HFFc6 (cell line): ENCODE measurements around the gene PLVAP. TPM values are rescaled to one million over a fixed set of nuclear protein-coding genes. Genes with fewer than 3 reads are reported as not detected.

Source experiments
- DNase-seq: peaks from one replicate; pipeline ENCODE4 v3.0.0-alpha.2; 2018
- H3K27ac Mint-ChIP-seq: 2 replicates; pipeline ENCODE4 v1.8.0; 2020; ENCODE audit warnings: mild to moderate bottlenecking, mixed read lengths
- H3K27me3 Mint-ChIP-seq: 2 replicates; pipeline ENCODE4 v1.8.0; 2021; ENCODE audit warnings: mild to moderate bottlenecking, moderate library complexity, mixed read lengths; ENCODE audit not compliant: insufficient read depth
- H3K36me3 Mint-ChIP-seq: 2 replicates; pipeline ENCODE4 v1.8.0; 2021; ENCODE audit warnings: low read depth, mixed read lengths
- H3K4me1 Mint-ChIP-seq: 2 replicates; pipeline ENCODE4 v1.8.0; 2020; ENCODE audit warnings: low read depth, mixed read lengths
- H3K4me3 Mint-ChIP-seq: 2 replicates; pipeline ENCODE4 v1.8.0; 2020; ENCODE audit warnings: mild to moderate bottlenecking, moderate library complexity, mixed read lengths
- H3K9me3 Mint-ChIP-seq: 2 replicates; pipeline ENCODE4 v1.8.0; 2020; ENCODE audit warnings: mild to moderate bottlenecking, mixed read lengths
- total RNA-seq, 6 experiments: library from RNA; stranded (reverse); fragmentation: NEBNext Ultra II Directional; extraction: Animal tissue kit (Norgen Biotek cat#: 25700); gene quantifications; 2 replicates in 1 of 6; 3 replicates in 5 of 6; pipeline ENCODE4 v1.2.3, GENCODE V29; 2021
- TF ChIP-seq, protein P1 (sequence below): fragments of 200-600 bp; sonication (generic); IDR thresholded peaks from 2 replicates; pipeline ENCODE4 v1.5.0; 2021; ENCODE audit warnings: antibody characterized with exemption, mild to moderate bottlenecking

The PLVAP gene
- total RNA-seq, 6 experiments from 2014 or later: not detected

DNA sequence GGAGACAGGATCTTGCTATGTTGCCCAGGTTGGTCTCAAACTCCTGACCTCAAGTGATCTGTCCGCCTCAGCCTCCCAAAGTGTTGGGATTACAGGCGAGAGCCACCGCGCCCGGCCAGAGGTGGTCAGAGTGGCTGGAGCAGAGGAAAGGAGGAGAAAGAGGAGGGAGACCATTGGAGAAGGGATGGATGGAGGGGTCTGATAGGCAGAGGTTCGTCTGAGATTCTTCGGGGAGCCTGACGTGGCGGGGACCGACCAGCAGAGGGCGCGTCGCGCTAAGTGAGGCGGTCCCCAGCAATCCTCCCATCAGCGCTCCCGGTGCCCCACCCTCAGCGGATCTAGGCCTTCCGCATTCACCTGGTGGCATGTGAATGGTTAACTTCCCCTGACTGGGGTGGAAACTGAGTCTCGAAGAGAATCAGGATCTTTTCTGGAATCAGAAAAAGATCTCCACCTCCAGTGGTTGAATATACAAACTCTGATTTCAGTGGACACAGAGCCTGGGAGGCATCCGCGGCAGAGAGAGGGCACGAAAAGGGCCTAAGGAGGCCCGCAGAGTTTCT, 31.0 kb downstream of the PLVAP start:
- Mint-ChIP-seq H3K36me3 (no peaks in the 10 kb centered on the region), H3K27ac (0 out of 2 replicates have a peak overlapping the region, but pooled peaks have one; percentile 20), H3K4me3 (no peak overlapping the region), H3K4me1 (peaks cover 13% of the 10 kb centered on the region), H3K27me3 (peaks cover 3% of the 10 kb centered on the region), H3K9me3 (no peaks in the 10 kb centered on the region)
- TF ChIP-seq, protein P1, sequence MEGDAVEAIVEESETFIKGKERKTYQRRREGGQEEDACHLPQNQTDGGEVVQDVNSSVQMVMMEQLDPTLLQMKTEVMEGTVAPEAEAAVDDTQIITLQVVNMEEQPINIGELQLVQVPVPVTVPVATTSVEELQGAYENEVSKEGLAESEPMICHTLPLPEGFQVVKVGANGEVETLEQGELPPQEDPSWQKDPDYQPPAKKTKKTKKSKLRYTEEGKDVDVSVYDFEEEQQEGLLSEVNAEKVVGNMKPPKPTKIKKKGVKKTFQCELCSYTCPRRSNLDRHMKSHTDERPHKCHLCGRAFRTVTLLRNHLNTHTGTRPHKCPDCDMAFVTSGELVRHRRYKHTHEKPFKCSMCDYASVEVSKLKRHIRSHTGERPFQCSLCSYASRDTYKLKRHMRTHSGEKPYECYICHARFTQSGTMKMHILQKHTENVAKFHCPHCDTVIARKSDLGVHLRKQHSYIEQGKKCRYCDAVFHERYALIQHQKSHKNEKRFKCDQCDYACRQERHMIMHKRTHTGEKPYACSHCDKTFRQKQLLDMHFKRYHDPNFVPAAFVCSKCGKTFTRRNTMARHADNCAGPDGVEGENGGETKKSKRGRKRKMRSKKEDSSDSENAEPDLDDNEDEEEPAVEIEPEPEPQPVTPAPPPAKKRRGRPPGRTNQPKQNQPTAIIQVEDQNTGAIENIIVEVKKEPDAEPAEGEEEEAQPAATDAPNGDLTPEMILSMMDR: peak; percentile 97
- DNase-seq: peak; percentile 38

DNA sequence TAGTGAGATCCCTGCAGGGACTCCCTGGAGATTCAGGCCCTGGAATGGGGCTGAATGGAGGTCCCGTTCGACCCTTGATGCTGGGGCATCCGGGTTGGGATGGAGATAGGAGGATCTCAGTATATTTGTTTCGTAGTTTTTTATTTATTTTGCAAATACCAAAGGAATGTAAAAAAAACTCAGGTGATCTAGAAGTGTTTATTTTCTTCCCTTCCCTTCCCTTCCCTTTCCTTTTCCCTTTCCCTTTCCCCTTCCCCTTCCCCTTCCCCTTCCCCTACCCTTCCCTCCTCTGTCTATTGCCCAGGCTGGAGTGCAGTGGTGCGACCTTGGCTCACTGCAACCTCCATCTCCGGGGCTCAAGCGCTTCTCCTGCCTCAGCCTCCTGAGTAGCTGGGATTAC, 35.3 kb downstream of the PLVAP start:
- H3K36me3 Mint-ChIP-seq: no peaks in the 10 kb centered on the region
- no peaks in the 10 kb centered on the region; the same call in 1 of the 2 replicates for H3K27me3 Mint-ChIP-seq
- TF ChIP-seq, protein P1: no peak
- DNase-seq: no peak
- H3K4me1 Mint-ChIP-seq: no peaks in the 10 kb centered on the region
- no peak overlapping the region for H3K4me3 Mint-ChIP-seq
- H3K9me3 Mint-ChIP-seq: no peaks in the 10 kb centered on the region
- H3K27ac Mint-ChIP-seq: no peak overlapping the region

DNA sequence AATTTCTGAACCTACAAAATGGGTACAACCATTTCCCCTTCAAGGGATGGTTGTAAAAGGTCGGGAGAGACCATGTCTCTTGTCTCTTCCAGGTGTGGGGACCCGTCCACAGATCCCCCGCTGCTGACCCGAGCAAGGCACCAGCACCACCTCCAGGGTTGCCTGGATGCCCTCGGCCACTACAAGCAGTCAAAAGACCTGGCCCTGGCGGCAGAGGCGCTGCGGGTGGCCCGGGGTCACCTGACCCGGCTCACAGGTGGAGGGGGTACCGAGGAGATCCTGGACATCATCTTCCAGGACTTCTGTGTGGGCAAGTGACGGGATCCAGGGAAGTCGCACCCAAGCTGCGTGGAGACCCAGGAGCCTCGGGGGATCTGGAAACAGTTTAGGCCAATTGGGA, 35.8 kb downstream of the PLVAP start:
- no peaks in the 10 kb centered on the region for H3K4me1 Mint-ChIP-seq
- DNase-seq: no peak
- TF ChIP-seq, protein P1: no peak
- H3K9me3 Mint-ChIP-seq: no peaks in the 10 kb centered on the region
- H3K27ac Mint-ChIP-seq: no peak overlapping the region
- no peaks in the 10 kb centered on the region for H3K36me3 Mint-ChIP-seq
- no peak overlapping the region for H3K4me3 Mint-ChIP-seq
- H3K27me3 Mint-ChIP-seq: no peaks in the 10 kb centered on the region; the same call in 1 of the 2 replicates

DNA sequence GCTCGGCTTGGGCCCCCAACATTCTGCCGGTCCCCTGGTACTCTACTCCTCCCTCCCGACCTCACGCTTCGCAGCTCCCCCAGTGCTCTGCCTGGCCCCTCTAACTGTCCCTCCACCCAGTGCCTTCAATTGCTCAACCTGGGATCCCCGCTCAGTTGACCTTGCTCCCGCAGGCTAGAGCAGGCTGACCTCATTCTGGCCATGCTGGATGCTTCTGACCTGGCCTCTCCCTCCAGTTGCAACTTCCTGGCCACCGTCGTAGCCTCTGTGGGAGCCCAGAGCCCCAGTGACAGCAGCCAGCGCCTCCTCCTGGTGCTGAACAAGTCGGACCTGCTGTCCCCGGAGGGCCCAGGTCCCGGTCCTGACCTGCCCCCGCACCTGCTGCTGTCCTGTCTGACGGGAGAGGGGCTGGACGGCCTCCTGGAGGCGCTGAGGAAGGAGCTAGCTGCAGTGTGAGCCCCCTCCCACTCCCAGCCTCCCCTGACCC, 36.2 kb downstream of the PLVAP start:
- no peaks in the 10 kb centered on the region for H3K36me3 Mint-ChIP-seq
- H3K27ac Mint-ChIP-seq: no peak overlapping the region
- no peaks in the 10 kb centered on the region for H3K27me3 Mint-ChIP-seq
- no peaks in the 10 kb centered on the region for H3K9me3 Mint-ChIP-seq
- H3K4me3 Mint-ChIP-seq: no peak overlapping the region
- TF ChIP-seq, protein P1: no peak; the same call in 1 of the 2 replicates
- no peak for DNase-seq
- H3K4me1 Mint-ChIP-seq: no peaks in the 10 kb centered on the region

- no peaks in the 10 kb centered on the region for H3K9me3 Mint-ChIP-seq
- H3K4me1 Mint-ChIP-seq: 0 out of 2 replicates have a peak, but pooled peaks cover under 1% of the 10 kb centered on the region
- no peaks in the 10 kb centered on the region for H3K36me3 Mint-ChIP-seq
- no peak overlapping the region for H3K4me3 Mint-ChIP-seq
- TF ChIP-seq, protein P1: no peak
- no peaks in the 10 kb centered on the region for H3K27me3 Mint-ChIP-seq
- no peak for DNase-seq
- no peak overlapping the region for H3K27ac Mint-ChIP-seq
Observed at GRCh38 chr19:17340302-17340870, 36.8 kb downstream of the PLVAP start.
